ENCODE measurements around the gene CLASP1.
"Not testable (repeated sequence)": the region's sequence is repeated elsewhere in the genome, so short reads cannot be mapped to it uniquely, and the experiment has no call there.

Gene CLASP1

GRCh38 chr2:121640380-121641316 is 8.6 kb downstream of the CLASP1 start:
- Mint-ChIP-seq H3K4me3 (no peak overlapping the region), H3K27ac (no peak overlapping the region), H3K27me3 (no peaks in the 10 kb centered on the region), H3K36me3 (peaks cover 23% of the 10 kb centered on the region), H3K4me1 (peaks cover 55% of the 10 kb centered on the region), H3K9me3 (no peaks in the 10 kb centered on the region)

- H3K27ac Mint-ChIP-seq, H3K27me3 Mint-ChIP-seq, H3K9me3 Mint-ChIP-seq, H3K4me3 Mint-ChIP-seq: not testable (repeated sequence)
- H3K36me3 Mint-ChIP-seq: peaks cover 20% of the 10 kb centered on the region
- H3K4me1 Mint-ChIP-seq: peaks cover 54% of the 10 kb centered on the region
Measured at GRCh38 chr2:121639846-121640245, 9.4 kb downstream of the CLASP1 start.

GRCh38 chr2:121638333-121638732 is 10.9 kb downstream of the CLASP1 start:
- Mint-ChIP-seq H3K9me3 (no peaks in the 10 kb centered on the region), H3K36me3 (peaks cover 22% of the 10 kb centered on the region), H3K4me3 (no peak overlapping the region), H3K27ac (no peak overlapping the region), H3K4me1 (peaks cover 54% of the 10 kb centered on the region), H3K27me3 (no peaks in the 10 kb centered on the region)

GRCh38 chr2:121635371-121635770 is 13.9 kb downstream of the CLASP1 start:
- no peak overlapping the region for H3K4me3 Mint-ChIP-seq
- H3K27me3 Mint-ChIP-seq: no peaks in the 10 kb centered on the region
- peaks cover 19% of the 10 kb centered on the region for H3K36me3 Mint-ChIP-seq
- no peaks in the 10 kb centered on the region for H3K9me3 Mint-ChIP-seq
- peaks cover 45% of the 10 kb centered on the region for H3K4me1 Mint-ChIP-seq
- no peak overlapping the region for H3K27ac Mint-ChIP-seq

- Mint-ChIP-seq H3K27ac (peak overlapping the region; percentile 79), H3K4me1 (peaks cover 49% of the 10 kb centered on the region), H3K4me3 (peak overlapping the region; percentile 24)
Measured at GRCh38 chr2:121634354-121635307, 14.6 kb downstream of the CLASP1 start.

GRCh38 chr2:121633463-121633862 is 15.8 kb downstream of the CLASP1 start:
- Mint-ChIP-seq H3K4me3 (no peak overlapping the region), H3K9me3 (no peaks in the 10 kb centered on the region)

More at GRCh38 chr2:121634354-121635307, 14.6 kb downstream of the CLASP1 start:
- Mint-ChIP-seq H3K27me3 (no peaks in the 10 kb centered on the region), H3K9me3 (no peaks in the 10 kb centered on the region), H3K36me3 (peaks cover 16% of the 10 kb centered on the region)

GRCh38 chr2:121627525-121628050 is 21.7 kb downstream of the CLASP1 start:
- Mint-ChIP-seq H3K27ac (no peak overlapping the region), H3K36me3 (peaks cover 11% of the 10 kb centered on the region), H3K9me3 (no peaks in the 10 kb centered on the region), H3K4me3 (no peak overlapping the region), H3K4me1 (peaks cover 33% of the 10 kb centered on the region), H3K27me3 (no peaks in the 10 kb centered on the region)

More at GRCh38 chr2:121633463-121633862, 15.8 kb downstream of the CLASP1 start:
- peaks cover 54% of the 10 kb centered on the region for H3K4me1 Mint-ChIP-seq
- H3K27me3 Mint-ChIP-seq: no peaks in the 10 kb centered on the region
- H3K36me3 Mint-ChIP-seq: peaks cover 16% of the 10 kb centered on the region
- peak overlapping the region; percentile 47 for H3K27ac Mint-ChIP-seq

GRCh38 chr2:121626777-121627524 is 22.3 kb downstream of the CLASP1 start:
- peaks cover 32% of the 10 kb centered on the region for H3K4me1 Mint-ChIP-seq
- H3K9me3 Mint-ChIP-seq: no peaks in the 10 kb centered on the region
- H3K36me3 Mint-ChIP-seq: peaks cover 11% of the 10 kb centered on the region
- H3K27me3 Mint-ChIP-seq: no peaks in the 10 kb centered on the region
- H3K27ac Mint-ChIP-seq: no peak overlapping the region
- no peak overlapping the region for H3K4me3 Mint-ChIP-seq

- H3K36me3 Mint-ChIP-seq: peaks cover 13% of the 10 kb centered on the region
- no peaks in the 10 kb centered on the region for H3K9me3 Mint-ChIP-seq
- peaks cover 32% of the 10 kb centered on the region for H3K4me1 Mint-ChIP-seq
- no peaks in the 10 kb centered on the region for H3K27me3 Mint-ChIP-seq
- no peak overlapping the region for H3K27ac Mint-ChIP-seq
- no peak overlapping the region for H3K4me3 Mint-ChIP-seq
Measured at GRCh38 chr2:121625953-121626352, 23.3 kb downstream of the CLASP1 start.

GRCh38 chr2:121617042-121617599 is 32.1 kb downstream of the CLASP1 start:
- no peaks in the 10 kb centered on the region for H3K27me3 Mint-ChIP-seq
- H3K9me3 Mint-ChIP-seq: no peaks in the 10 kb centered on the region
- H3K27ac Mint-ChIP-seq: no peak overlapping the region
- H3K4me1 Mint-ChIP-seq: peaks cover 12% of the 10 kb centered on the region
- H3K4me3 Mint-ChIP-seq: no peak overlapping the region
- H3K36me3 Mint-ChIP-seq: peaks cover 8% of the 10 kb centered on the region

- H3K9me3 Mint-ChIP-seq: no peaks in the 10 kb centered on the region
- peaks cover 13% of the 10 kb centered on the region for H3K4me1 Mint-ChIP-seq
- H3K36me3 Mint-ChIP-seq: peaks cover 6% of the 10 kb centered on the region
- H3K4me3 Mint-ChIP-seq: no peak overlapping the region
- no peaks in the 10 kb centered on the region for H3K27me3 Mint-ChIP-seq
- no peak overlapping the region for H3K27ac Mint-ChIP-seq
Measured at GRCh38 chr2:121613774-121614173, 35.5 kb downstream of the CLASP1 start.

- Mint-ChIP-seq H3K4me3 (no peak overlapping the region), H3K27ac (no peak overlapping the region), H3K27me3 (no peaks in the 10 kb centered on the region), H3K36me3 (peaks cover 6% of the 10 kb centered on the region), H3K9me3 (no peaks in the 10 kb centered on the region), H3K4me1 (peaks cover 14% of the 10 kb centered on the region)
Measured at GRCh38 chr2:121613152-121613551, 36.1 kb downstream of the CLASP1 start.

- H3K36me3 Mint-ChIP-seq: peaks cover 6% of the 10 kb centered on the region
Measured at GRCh38 chr2:121611730-121612705, 37.2 kb downstream of the CLASP1 start.

More at GRCh38 chr2:121611730-121612705, 37.2 kb downstream of the CLASP1 start:
- no peaks in the 10 kb centered on the region for H3K9me3 Mint-ChIP-seq
- H3K27ac Mint-ChIP-seq: no peak overlapping the region
- no peaks in the 10 kb centered on the region for H3K27me3 Mint-ChIP-seq
- no peak overlapping the region for H3K4me3 Mint-ChIP-seq
- H3K4me1 Mint-ChIP-seq: peaks cover 24% of the 10 kb centered on the region

Data from activated naive CD4-positive, alpha-beta T cell treated with anti-CD3 and anti-CD28 coated beads, Interleukin-2, amount 50 U/mL, for 24 hours (primary cell).